IMR-90 (cell line): ENCODE data around the gene CIB2. TPM values are rescaled to one million over a fixed set of nuclear protein-coding genes. Genes with fewer than 3 reads are reported as not detected.

Experiments
- ATAC-seq: fragments of 200-7000 bp; cut with Tn5 transposase; 2 replicates; pipeline ENCODE4 v1.9.1; 2020; ENCODE audit warnings: low read depth, mild to moderate bottlenecking, moderate library complexity
- BruUV-seq: library from RNA; stranded (reverse); fragments of 400-500 nt; replicated peaks from 2 replicates; lab custom pipeline; 2021; lab: Mats Ljungman, UMichigan
- CTCF ChIA-PET: fragments of 300-600 bp; formaldehyde crosslinking; extraction: SDS; loops from one replicate; lab custom pipeline; 2021; ENCODE audit warnings: antibody characterized with exemption; lab: Yijun Ruan, JAX
- POLR2A ChIA-PET: fragments of 300-600 bp; sonication (Branson Sonifier 250); formaldehyde crosslinking; loops from one replicate; lab custom pipeline; 2022; ENCODE audit warnings: antibody characterized with exemption; ENCODE audit not compliant: unreplicated experiment; lab: Charles Lee
- DNase-seq: peaks from one replicate; pipeline ENCODE4 v3.0.0; 2013
- H2AFZ ChIP-seq: replicated peaks from 2 replicates; pipeline ENCODE3; 2013; ENCODE audit warnings: low read length, mild to moderate bottlenecking; ENCODE audit not compliant: poor library complexity
- H2AK5ac ChIP-seq: 2 replicates; pipeline ENCODE4 v1.6.1; 2013; ENCODE audit warnings: low read depth, low read length, inconsistent platforms
- H2AK9ac ChIP-seq: replicated peaks from 2 replicates; pipeline ENCODE3; 2013; ENCODE audit warnings: mild to moderate bottlenecking, low read depth, low read length, moderate library complexity; ENCODE audit not compliant: poor library complexity
- H2BK120ac ChIP-seq: 2 replicates; pipeline ENCODE4 v1.6.1; 2013; ENCODE audit warnings: low read depth, low read length, inconsistent platforms
- H2BK15ac ChIP-seq: 3 replicates; pipeline ENCODE4 v1.6.1; 2013; ENCODE audit warnings: low read depth, low read length, inconsistent platforms
- H2BK20ac ChIP-seq: 2 replicates; pipeline ENCODE4 v1.6.1; 2013; ENCODE audit warnings: low read depth, mild to moderate bottlenecking, inconsistent platforms, low read length, moderate library complexity
- H2BK5ac ChIP-seq: 2 replicates; pipeline ENCODE4 v1.6.1; 2013; ENCODE audit warnings: mild to moderate bottlenecking, low read depth, low read length, inconsistent platforms; ENCODE audit not compliant: poor library complexity, severe bottlenecking
- H3K14ac ChIP-seq: replicated peaks from 2 replicates; pipeline ENCODE4 v1.6.1; 2013; ENCODE audit warnings: low read depth, low read length, inconsistent platforms
- H3K18ac ChIP-seq: 2 replicates; pipeline ENCODE4 v1.6.1; 2013; ENCODE audit warnings: low read depth, low read length, control low read depth
- H3K23ac ChIP-seq: 2 replicates; pipeline ENCODE4 v1.6.1; 2013; ENCODE audit warnings: low read depth, low read length, inconsistent platforms
- H3K27ac ChIP-seq: 2 replicates; pipeline ENCODE4 v1.5.1; 2013; ENCODE audit warnings: mild to moderate bottlenecking, control low read depth, low read length; ENCODE audit not compliant: insufficient read depth
- H3K27me3 ChIP-seq: 2 replicates; pipeline ENCODE4 v1.6.1; 2013; ENCODE audit warnings: low read length; ENCODE audit not compliant: control insufficient read depth, insufficient read depth
- H3K36me3 ChIP-seq: 2 replicates; pipeline ENCODE4 v1.6.1; 2013; ENCODE audit warnings: low read length, mixed read lengths; ENCODE audit not compliant: control insufficient read depth, insufficient read depth
- H3K4ac ChIP-seq: 2 replicates; pipeline ENCODE4 v1.6.1; 2013; ENCODE audit warnings: low read depth, low read length, inconsistent platforms
- H3K4me1 ChIP-seq: 2 replicates; pipeline ENCODE4 v1.6.1; 2013; ENCODE audit warnings: low read length, mixed read lengths; ENCODE audit not compliant: control insufficient read depth, insufficient read depth
- H3K4me2 ChIP-seq: 2 replicates; pipeline ENCODE4 v1.6.1; 2013; ENCODE audit warnings: low read depth, mild to moderate bottlenecking, control low read depth, low read length, moderate library complexity
- H3K4me3 ChIP-seq: 2 replicates; pipeline ENCODE4 v1.5.1; 2013; ENCODE audit warnings: low read depth, mild to moderate bottlenecking, control low read depth, low read length, moderate library complexity; ENCODE audit not compliant: insufficient read depth
- H3K56ac ChIP-seq: 2 replicates; pipeline ENCODE4 v1.6.1; 2013; ENCODE audit warnings: low read length, inconsistent platforms; ENCODE audit not compliant: insufficient read depth; ENCODE audit errors: extremely low read depth
- H3K79me1 ChIP-seq, 2 experiments: 2 replicates each; pipeline ENCODE4 v1.6.1; 2013; ENCODE audit warnings: low read length in 2 of 2, inconsistent platforms in 1 of 2, low read depth in 1 of 2
- H3K9ac ChIP-seq: 2 replicates; pipeline ENCODE4 v1.6.1; 2013; ENCODE audit warnings: low read depth, low read length, control low read depth
- H3K9me1 ChIP-seq: 2 replicates; pipeline ENCODE4 v1.6.1; 2013; ENCODE audit warnings: low read length, inconsistent platforms; ENCODE audit not compliant: insufficient read depth
- H3K9me3 ChIP-seq: 2 replicates; pipeline ENCODE4 v1.6.1; 2013; ENCODE audit warnings: low read length; ENCODE audit not compliant: control insufficient read depth, insufficient read depth
- H4K20me1 ChIP-seq: 2 replicates; pipeline ENCODE4 v1.6.1; 2013; ENCODE audit warnings: low read length, inconsistent platforms; ENCODE audit not compliant: insufficient read depth
- H4K5ac ChIP-seq: 2 replicates; pipeline ENCODE4 v1.6.1; 2013; ENCODE audit warnings: mild to moderate bottlenecking, low read depth, low read length, control low read depth
- H4K8ac ChIP-seq, 2 experiments: 2 replicates each; pipeline ENCODE4 v1.6.1; 2013; ENCODE audit warnings: low read depth in 2 of 2, low read length in 2 of 2, control low read depth in 1 of 2, inconsistent platforms in 1 of 2
- H4K91ac ChIP-seq: 2 replicates; pipeline ENCODE4 v1.6.1; 2013; ENCODE audit warnings: low read depth, low read length, inconsistent platforms; ENCODE audit not compliant: insufficient read depth
- CHD1 ChIP-seq: IDR thresholded peaks from 2 replicates; pipeline ENCODE4 v1.6.1; 2012; ENCODE audit warnings: low read depth, low read length, improper control_type of control experiment
- FOS ChIP-seq: fragments of 150-350 bp; IDR thresholded peaks from 2 replicates; pipeline ENCODE4 v1.6.1; 2016; ENCODE audit warnings: low read depth, low read length
- MAFK ChIP-seq: IDR thresholded peaks from 2 replicates; pipeline ENCODE4 v1.6.1; 2012; ENCODE audit warnings: low read depth, low read length, improper control_type of control experiment
- MAZ ChIP-seq: IDR thresholded peaks from 2 replicates; pipeline ENCODE4 v1.6.1; 2012; ENCODE audit warnings: low read depth, mild to moderate bottlenecking, low read length, improper control_type of control experiment, moderate library complexity, borderline replicate concordance
- MXI1 ChIP-seq: IDR thresholded peaks from 2 replicates; pipeline ENCODE4 v1.6.1; 2012; ENCODE audit warnings: low read depth, mild to moderate bottlenecking, low read length, moderate library complexity, borderline replicate concordance
- NFE2L2 ChIP-seq: fragments of 150-350 bp; IDR thresholded peaks from 2 replicates; pipeline ENCODE4 v1.6.1; 2016; ENCODE audit warnings: low read depth, mild to moderate bottlenecking, low read length
- POLR2A ChIP-seq: IDR thresholded peaks from 2 replicates; pipeline ENCODE4 v1.6.1; 2012; ENCODE audit warnings: mild to moderate bottlenecking, low read depth, low read length
- RAD21 ChIP-seq: IDR thresholded peaks from 2 replicates; pipeline ENCODE4 v1.6.1; 2012; ENCODE audit warnings: low read length, improper control_type of control experiment
- RCOR1 ChIP-seq: IDR thresholded peaks from 2 replicates; pipeline ENCODE4 v1.6.1; 2012; ENCODE audit warnings: mild to moderate bottlenecking, low read length, improper control_type of control experiment; ENCODE audit not compliant: insufficient replicate concordance
- RFX5 ChIP-seq: IDR thresholded peaks from 2 replicates; pipeline ENCODE4 v1.8.0; 2012; ENCODE audit warnings: low read depth, mild to moderate bottlenecking, low read length, moderate library complexity
- SMC3 ChIP-seq: fragments of 150-350 bp; IDR thresholded peaks from 2 replicates; pipeline ENCODE4 v1.6.1; 2016; ENCODE audit warnings: low read depth, mild to moderate bottlenecking, antibody characterized with exemption, low read length, moderate library complexity
- WGBS, 2 experiments: methylation state at CpG; one replicate each; pipeline versions ENCODE4 v1.1.5 to v1.1.7; 2013; ENCODE audit warnings: missing lambda C conversion rate in 2 of 2; ENCODE audit not compliant: insufficient read length in 1 of 2; ENCODE audit errors: extremely low coverage in 2 of 2; 5-methylcytosine and 5-hydroxymethylcytosine counted together
- dilution Hi-C: fragments of 300-500 bp; cut with HindIII; formaldehyde crosslinking; loops from one replicate; pipeline ENCODE4 v1.14.3; 2018; ENCODE audit warnings: low sequenced_read_pairs; ENCODE audit not compliant: unreplicated experiment
- in situ Hi-C: fragments of 300-500 bp; cut with MboI; formaldehyde crosslinking; loops from 3 replicates; pipeline ENCODE4 v1.14.3; 2019; ENCODE audit warnings: low sequenced_read_pairs, inconsistent platforms, mixed read lengths
- intact Hi-C: fragments of 100-400 bp; cut with micrococcal nuclease; formaldehyde crosslinking; loops from 2 replicates; pipeline ENCODE4 v1.10.0; 2022
- polyA plus RNA-seq, 3 experiments: library from polyadenylated mRNA; depleted of rRNA; stranded (reverse); fragments of >200 nt; gene quantifications; 2 replicates each; pipeline ENCODE4 v1.2.3, GENCODE V29; 2012; ENCODE audit warnings: low replicate concordance in 1 of 3
- total RNA-seq: library from RNA; depleted of rRNA; stranded (reverse); fragments of >200 nt; gene quantifications from 2 replicates; pipeline ENCODE4 v1.2.3, GENCODE V29; 2012
- TF ChIP-seq, protein P1 (sequence below): fragments of 150-350 bp; IDR thresholded peaks from 2 replicates; pipeline ENCODE4 v1.6.1; 2016; ENCODE audit warnings: low read depth, mild to moderate bottlenecking, low read length, moderate library complexity, borderline replicate concordance
- TF ChIP-seq, protein P2 (sequence below): conservative IDR thresholded peaks from 2 replicates; pipeline ENCODE4 v1.5.1; 2012; ENCODE audit warnings: mild to moderate bottlenecking, low read depth, low read length, improper control_type of control experiment
- TF ChIP-seq, protein P3 (sequence below): fragments of 150-350 bp; IDR thresholded peaks from 2 replicates; pipeline ENCODE4 v1.6.1; 2017; ENCODE audit warnings: mild to moderate bottlenecking, antibody characterized with exemption, low read length, low read depth

Gene CIB2
- total and polyA plus RNA-seq, 2 of the 4 experiments (the other 2 are of a cell fraction): 2.2 to 2.4 TPM

DNA sequence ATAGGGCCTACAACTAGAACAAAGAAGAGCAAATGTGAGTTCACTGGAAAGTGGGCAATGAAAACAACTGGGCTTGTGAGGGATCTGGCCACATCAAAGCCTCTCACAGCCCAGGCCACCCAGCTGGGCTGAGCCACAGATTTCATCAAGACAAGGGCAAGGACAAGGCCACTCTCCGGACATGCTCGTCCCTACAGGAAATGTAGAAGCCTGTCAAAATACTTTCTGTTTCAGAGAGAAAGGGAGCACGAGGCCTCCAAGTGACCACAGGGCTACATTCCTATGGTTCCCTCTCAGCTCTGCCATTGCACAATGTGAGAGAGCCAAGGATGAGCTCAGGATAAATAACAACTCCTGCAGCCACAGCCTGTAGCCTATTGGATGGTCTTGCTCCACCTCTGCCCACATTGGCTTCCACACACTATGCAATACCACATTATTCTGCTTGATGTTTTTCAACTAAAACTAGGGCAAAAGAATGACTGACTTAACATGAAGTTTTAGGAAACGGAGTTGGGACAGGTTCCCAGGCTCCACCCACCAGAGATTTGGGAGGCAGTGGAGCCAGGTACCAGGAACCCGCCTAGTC is 65.9 kb downstream of the CIB2 start:
- Histone ChIP-seq H3K27ac (peak overlapping the region; percentile 95), H4K5ac (peak overlapping the region; percentile 66), H4K91ac (peak overlapping the region; percentile 81), H2AFZ (peak overlapping the region; percentile 36), H3K4me3 (peak overlapping the region; percentile 8; the same call in 1 of the 2 replicates), H3K36me3 (no peaks in the 10 kb centered on the region), H2BK15ac (no peak overlapping the region; the same call in 2 of the 3 replicates), H2AK9ac (peak overlapping the region; percentile 84), H2BK20ac (peak overlapping the region; percentile 86), H3K56ac (peak overlapping the region; percentile 75; the same call in 1 of the 2 replicates), H2BK5ac (peak overlapping the region; percentile 90), H3K9me1 (peaks cover 47% of the 10 kb centered on the region), H3K4me1 (peaks cover 51% of the 10 kb centered on the region), H3K4ac (peak overlapping the region; percentile 89), H3K18ac (peak overlapping the region; percentile 90), H2AK5ac (peak overlapping the region; percentile 61; the same call in 1 of the 2 replicates), H3K27me3 (no peaks in the 10 kb centered on the region), H4K8ac (peak overlapping the region; percentile 11 to 85; a peak in 2 of 4 replicates), H3K4me2 (peak overlapping the region; percentile 82), H4K20me1 (peaks cover 65% of the 10 kb centered on the region), H3K79me1 (peaks cover 32 to 81% of the 10 kb centered on the region in 2 experiments), H2BK120ac (peak overlapping the region; percentile 81), H3K14ac (peak overlapping the region; percentile 88), H3K9me3 (no peaks in the 10 kb centered on the region), H3K23ac (peak overlapping the region; percentile 74; the same call in 1 of the 2 replicates), H3K9ac (peak overlapping the region; percentile 68)
- DNase-seq (peak; percentile 99), ATAC-seq (peak; percentile 84)
- WGBS, 2 experiments: 0% methylated on average over 3 of the region's 5 CpGs; no CpG with 5 or more reads in 1 of the 2 experiments
- in situ Hi-C loops: no loop called here
- no TSS peak for BruUV-seq
- intact Hi-C loops: loop anchor here (2.0 kb wide), 1 partner anchor 15 kb away; no protein-coding TSS in a partner anchor
- dilution Hi-C loops: no loop called here
- ChIA-PET CTCF (interaction anchor here (0.6 kb wide), 1 partner anchor 1880 kb away, joined by 3 read pairs; no protein-coding TSS in a partner anchor), POLR2A (no interaction called here)
- TF ChIP-seq, protein P1, sequence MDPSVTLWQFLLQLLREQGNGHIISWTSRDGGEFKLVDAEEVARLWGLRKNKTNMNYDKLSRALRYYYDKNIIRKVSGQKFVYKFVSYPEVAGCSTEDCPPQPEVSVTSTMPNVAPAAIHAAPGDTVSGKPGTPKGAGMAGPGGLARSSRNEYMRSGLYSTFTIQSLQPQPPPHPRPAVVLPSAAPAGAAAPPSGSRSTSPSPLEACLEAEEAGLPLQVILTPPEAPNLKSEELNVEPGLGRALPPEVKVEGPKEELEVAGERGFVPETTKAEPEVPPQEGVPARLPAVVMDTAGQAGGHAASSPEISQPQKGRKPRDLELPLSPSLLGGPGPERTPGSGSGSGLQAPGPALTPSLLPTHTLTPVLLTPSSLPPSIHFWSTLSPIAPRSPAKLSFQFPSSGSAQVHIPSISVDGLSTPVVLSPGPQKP: no peak
- peak; percentile 94 for TF ChIP-seq MXI1
- no peak for TF ChIP-seq SMC3
- TF ChIP-seq MAZ: peak; percentile 61; the same call in 1 of the 2 replicates
- TF ChIP-seq, protein P2, sequence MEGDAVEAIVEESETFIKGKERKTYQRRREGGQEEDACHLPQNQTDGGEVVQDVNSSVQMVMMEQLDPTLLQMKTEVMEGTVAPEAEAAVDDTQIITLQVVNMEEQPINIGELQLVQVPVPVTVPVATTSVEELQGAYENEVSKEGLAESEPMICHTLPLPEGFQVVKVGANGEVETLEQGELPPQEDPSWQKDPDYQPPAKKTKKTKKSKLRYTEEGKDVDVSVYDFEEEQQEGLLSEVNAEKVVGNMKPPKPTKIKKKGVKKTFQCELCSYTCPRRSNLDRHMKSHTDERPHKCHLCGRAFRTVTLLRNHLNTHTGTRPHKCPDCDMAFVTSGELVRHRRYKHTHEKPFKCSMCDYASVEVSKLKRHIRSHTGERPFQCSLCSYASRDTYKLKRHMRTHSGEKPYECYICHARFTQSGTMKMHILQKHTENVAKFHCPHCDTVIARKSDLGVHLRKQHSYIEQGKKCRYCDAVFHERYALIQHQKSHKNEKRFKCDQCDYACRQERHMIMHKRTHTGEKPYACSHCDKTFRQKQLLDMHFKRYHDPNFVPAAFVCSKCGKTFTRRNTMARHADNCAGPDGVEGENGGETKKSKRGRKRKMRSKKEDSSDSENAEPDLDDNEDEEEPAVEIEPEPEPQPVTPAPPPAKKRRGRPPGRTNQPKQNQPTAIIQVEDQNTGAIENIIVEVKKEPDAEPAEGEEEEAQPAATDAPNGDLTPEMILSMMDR: no peak
- TF ChIP-seq RCOR1: peak; percentile 79
- no peak for TF ChIP-seq RAD21
- no peak for TF ChIP-seq NFE2L2
- no peak for TF ChIP-seq CHD1
- TF ChIP-seq FOS: no peak
- 0 out of 2 replicates have a peak, but pooled peaks have one; percentile 3 for TF ChIP-seq MAFK
- no peak for TF ChIP-seq RFX5
- TF ChIP-seq POLR2A: peak; percentile 69
- TF ChIP-seq, protein P3, sequence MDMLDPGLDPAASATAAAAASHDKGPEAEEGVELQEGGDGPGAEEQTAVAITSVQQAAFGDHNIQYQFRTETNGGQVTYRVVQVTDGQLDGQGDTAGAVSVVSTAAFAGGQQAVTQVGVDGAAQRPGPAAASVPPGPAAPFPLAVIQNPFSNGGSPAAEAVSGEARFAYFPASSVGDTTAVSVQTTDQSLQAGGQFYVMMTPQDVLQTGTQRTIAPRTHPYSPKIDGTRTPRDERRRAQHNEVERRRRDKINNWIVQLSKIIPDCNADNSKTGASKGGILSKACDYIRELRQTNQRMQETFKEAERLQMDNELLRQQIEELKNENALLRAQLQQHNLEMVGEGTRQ: peak; percentile 66; the same call in 1 of the 2 replicates
